Right ventricle myocardium superior (tissue), 1 donor: Measurements from ENCODE around the gene KNL1. TPM values are rescaled to one million over a fixed set of nuclear protein-coding genes. Genes with fewer than 3 reads are reported as not detected.
"Not testable (repeated sequence)": the region's sequence is repeated elsewhere in the genome, so short reads cannot be mapped to it uniquely, and the experiment has no call there.

Experiments
- ATAC-seq: fragments of 200-7000 bp; cut with Tn5 transposase; one replicate; pipeline ENCODE4 v1.9.1; 2020; ENCODE audit warnings: mild to moderate bottlenecking; ENCODE audit not compliant: poor library complexity
- DNase-seq: peaks from one replicate; pipeline ENCODE4 v3.0.0-alpha.2; 2020
- intact Hi-C: fragments of 100-400 bp; cut with DNase I; formaldehyde crosslinking; loops from one replicate; pipeline ENCODE4 v1.11.2; 2022
- total RNA-seq: library from RNA; stranded (reverse); fragmentation: NEBNext Ultra II Directional; extraction: Animal tissue kit (Norgen Biotek cat#: 25700); gene quantifications from one replicate; pipeline ENCODE4 v1.2.1, GENCODE V29; 2021
- donor health status: DM: no; HTN: yes; CAD: no; lungs with severe emphysema.

Gene KNL1
- total RNA-seq, 1 donor from 2014 or later: 0.51 TPM

- DNase-seq (no peak), ATAC-seq (no peak)
- intact Hi-C loops: no loop called here
These were observed 43.2 kb downstream of the KNL1 start for GRCh38 chr15:40637221-40637745.

GRCh38 chr15:40639677-40640076 is 45.6 kb downstream of the KNL1 start:
- no peak for DNase-seq
- no peak for ATAC-seq
- intact Hi-C loops: no loop called here

DNA sequence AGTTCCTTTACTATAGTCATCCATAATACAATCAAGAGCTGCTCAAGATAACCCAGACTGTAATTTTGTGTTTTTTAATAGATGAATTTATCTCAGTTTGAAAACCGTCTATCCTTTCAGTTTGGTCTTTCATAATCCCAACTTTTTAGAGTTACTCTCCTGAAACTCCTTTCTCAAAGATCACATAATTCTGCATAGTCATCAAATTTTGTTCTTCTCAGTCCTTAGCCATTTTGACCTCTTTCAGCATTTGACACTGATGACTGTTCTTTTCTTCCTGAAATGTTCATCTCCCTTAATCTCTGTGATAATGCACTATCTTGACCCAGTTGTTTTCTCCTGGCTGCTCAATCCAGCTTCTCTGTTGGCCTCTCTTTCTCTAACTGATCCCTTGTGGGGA is 53.5 kb downstream of the KNL1 start:
- DNase-seq (no peak), ATAC-seq (no peak)
- intact Hi-C loops: no loop called here

DNA sequence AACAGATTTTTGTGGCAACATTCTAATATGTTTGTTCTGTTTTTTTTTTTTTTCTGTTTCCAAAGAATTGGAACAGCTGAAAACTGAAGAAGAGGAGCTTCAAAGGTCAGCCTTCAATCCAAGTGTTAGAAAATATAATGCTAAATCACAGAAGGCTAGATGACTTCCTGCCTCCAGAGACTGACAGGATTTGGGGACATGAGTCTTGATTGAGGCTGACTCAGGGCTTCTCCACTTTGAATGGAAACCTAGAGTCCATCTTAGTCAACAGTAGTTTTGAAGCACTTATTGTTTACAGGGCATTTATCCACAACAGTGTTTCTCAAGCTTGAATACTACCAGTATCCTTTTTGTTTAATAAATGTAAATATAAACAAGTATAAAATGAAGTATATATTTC is 56.4 kb downstream of the KNL1 start:
- intact Hi-C loops: no loop called here
- DNase-seq (no peak), ATAC-seq (no peak)

GRCh38 chr15:40660686-40661085 is 66.6 kb downstream of the KNL1 start:
- DNase-seq: no peak
- ATAC-seq: no peak
- intact Hi-C loops: no loop called here

GRCh38 chr15:40664909-40665308 is 70.9 kb downstream of the KNL1 start:
- ATAC-seq (no peak), DNase-seq (no peak)
- intact Hi-C loops: no loop called here

GRCh38 chr15:40676290-40676689 is 82.2 kb downstream of the KNL1 start:
- intact Hi-C loops, ATAC-seq: not testable (repeated sequence)

GRCh38 chr15:40676906-40677305 is 82.9 kb downstream of the KNL1 start:
- DNase-seq, intact Hi-C loops, ATAC-seq: not testable (repeated sequence)

More at GRCh38 chr15:40676290-40676689, 82.2 kb downstream of the KNL1 start:
- DNase-seq: not testable (repeated sequence)

GRCh38 chr15:40680151-40680550 is 86.1 kb downstream of the KNL1 start:
- intact Hi-C loops: no loop called here
- ATAC-seq: no peak
- DNase-seq: no peak

GRCh38 chr15:40680959-40681358 is 86.9 kb downstream of the KNL1 start:
- intact Hi-C loops, DNase-seq, ATAC-seq: not testable (repeated sequence)

DNA sequence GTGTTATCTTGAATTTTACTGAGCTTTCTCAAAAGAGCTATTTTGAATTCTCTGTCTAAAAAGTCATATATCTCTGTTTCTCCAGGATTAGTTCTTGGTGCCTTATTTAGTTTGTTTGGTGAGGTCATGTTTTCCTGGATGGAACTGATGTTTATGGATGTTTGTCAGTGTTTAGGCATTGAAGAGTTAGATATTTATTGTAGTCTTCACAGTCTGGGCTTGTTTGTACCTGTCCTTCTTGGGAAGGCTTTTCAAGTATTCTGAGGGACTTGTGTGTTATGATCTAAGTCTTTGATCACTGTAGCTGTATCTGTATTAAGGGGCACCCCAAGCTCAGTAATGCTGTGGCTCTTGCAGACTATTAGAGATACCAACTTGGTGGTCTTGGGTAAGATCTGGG is 90.3 kb downstream of the KNL1 start:
- ATAC-seq (no peak), DNase-seq (no peak)
- intact Hi-C loops: no loop called here

GRCh38 chr15:40685376-40685775 is 91.3 kb downstream of the KNL1 start:
- DNase-seq (no peak), ATAC-seq (no peak)
- intact Hi-C loops: no loop called here

GRCh38 chr15:40688932-40689799 is 95.1 kb downstream of the KNL1 start:
- intact Hi-C loops: no loop called here
- DNase-seq (no peak), ATAC-seq (no peak)

DNA sequence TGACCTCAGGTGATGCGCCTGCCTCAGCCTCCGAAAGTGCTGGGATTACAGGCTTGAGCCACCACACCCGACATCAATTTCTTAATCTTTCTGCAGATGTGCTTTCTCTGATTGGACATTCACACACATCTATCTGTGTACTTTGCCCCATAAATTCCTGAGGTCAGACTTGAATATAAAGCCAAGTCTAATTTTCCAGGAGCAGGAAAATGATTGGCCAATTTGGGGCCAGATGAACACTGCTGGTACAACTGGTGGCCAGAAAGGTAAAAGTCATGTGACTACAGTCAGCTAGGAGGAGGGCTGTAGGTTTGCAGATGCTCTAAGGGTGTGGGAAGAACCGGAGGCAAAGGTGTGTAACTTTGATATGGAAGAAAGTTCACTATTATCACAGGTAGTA is 97.7 kb downstream of the KNL1 start:
- intact Hi-C loops: loop anchor here (10.0 kb wide), 1 partner anchor 63 kb away; the partner anchor contains the start of gene RMDN3
- DNase-seq (no peak), ATAC-seq (no peak)

GRCh38 chr15:40693904-40694687 is 100.0 kb downstream of the KNL1 start:
- intact Hi-C loops: loop anchor here (10.0 kb wide), 1 partner anchor 61 kb away; the partner anchor contains the start of gene RMDN3

DNA sequence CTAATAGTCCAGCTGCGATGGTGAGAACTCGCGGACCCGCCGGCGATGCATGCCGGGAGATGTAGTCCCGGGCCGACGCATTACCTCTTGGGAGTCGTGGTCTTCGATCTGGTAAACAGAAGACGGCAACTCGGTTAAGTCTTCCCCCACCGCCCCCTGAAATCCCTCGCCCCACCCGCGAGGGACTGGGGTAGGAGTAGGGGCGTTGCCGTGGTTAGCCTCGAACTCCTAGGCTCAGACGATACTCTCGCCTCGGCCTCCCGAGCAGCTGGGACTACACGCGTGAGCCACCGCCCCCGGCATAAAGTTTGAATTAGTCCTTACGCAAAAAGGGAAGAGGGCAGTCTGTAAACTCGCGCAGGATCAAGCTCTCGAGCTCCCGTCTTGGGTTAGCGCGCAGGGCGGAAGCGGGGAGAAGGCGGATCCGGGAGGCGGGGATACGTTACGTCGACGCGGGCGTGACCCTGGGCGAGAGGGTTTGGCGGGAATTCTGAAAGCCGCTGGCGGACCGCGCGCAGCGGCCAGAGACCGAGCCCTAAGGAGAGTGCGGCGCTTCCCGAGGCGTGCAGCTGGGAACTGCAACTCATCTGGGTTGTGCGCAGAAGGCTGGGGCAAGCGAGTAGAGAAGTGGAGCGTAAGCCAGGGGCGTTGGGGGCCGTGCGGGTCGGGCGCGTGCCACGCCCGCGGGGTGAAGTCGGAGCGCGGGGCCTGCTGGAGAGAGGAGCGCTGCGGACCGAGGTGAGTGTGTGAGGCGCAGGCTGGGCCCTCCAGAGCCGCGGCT is 100.8 kb downstream of the KNL1 start, which contains the start of gene RAD51:
Gene RAD51, plus strand, starts transcription at position 487 of the 781 bp plus-strand sequence. CDS start 3,585 bp downstream, outside the sequence.
- DNase-seq (peak; percentile 96), ATAC-seq (peak; percentile 99)
- intact Hi-C loops: loop anchor here (10.0 kb wide), 1 partner anchor 60 kb away; the partner anchor contains the start of gene RMDN3

More at GRCh38 chr15:40693904-40694687, 100.0 kb downstream of the KNL1 start:
- DNase-seq (no peak), ATAC-seq (no peak)

DNA sequence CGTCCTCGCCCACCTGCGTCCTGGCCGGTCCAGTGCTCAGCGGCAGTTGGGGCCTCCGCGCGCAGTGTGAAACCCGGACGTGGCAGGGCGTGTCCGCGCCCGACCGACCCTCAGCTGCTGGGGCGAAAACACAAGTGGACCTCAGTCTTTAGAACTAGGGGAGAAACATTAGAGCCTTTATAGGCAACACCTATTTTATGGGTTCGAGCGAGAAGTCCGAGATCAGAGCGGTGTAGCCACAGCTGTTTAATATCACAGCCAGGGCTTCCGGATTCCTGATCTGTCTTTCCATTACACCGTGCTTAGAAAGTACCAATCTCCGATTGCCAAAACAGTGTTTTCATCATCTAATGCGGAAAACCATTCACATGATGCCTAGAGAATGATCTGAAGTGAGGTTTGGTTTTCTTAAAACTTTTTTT is 101.4 kb downstream of the KNL1 start:
- intact Hi-C loops: loop anchor here (10.0 kb wide), 1 partner anchor 59 kb away; the partner anchor contains the start of gene RMDN3
- DNase-seq (no peak), ATAC-seq (peak; percentile 11)

GRCh38 chr15:40696228-40696627 is 102.2 kb downstream of the KNL1 start:
- ATAC-seq: no peak
- intact Hi-C loops: loop anchor here (10.0 kb wide), 1 partner anchor 59 kb away; the partner anchor contains the start of gene RMDN3
- no peak for DNase-seq
